Right kidney (tissue), 1 donor: ENCODE results near the gene PPTC7.
"Not testable (repeated sequence)": the region's sequence is repeated elsewhere in the genome, so short reads cannot be mapped to it uniquely, and the experiment has no call there.

Experiments
- DNase-seq: peaks from one replicate; pipeline ENCODE4 v3.0.0-alpha.2; 2016

PPTC7 gene

DNA sequence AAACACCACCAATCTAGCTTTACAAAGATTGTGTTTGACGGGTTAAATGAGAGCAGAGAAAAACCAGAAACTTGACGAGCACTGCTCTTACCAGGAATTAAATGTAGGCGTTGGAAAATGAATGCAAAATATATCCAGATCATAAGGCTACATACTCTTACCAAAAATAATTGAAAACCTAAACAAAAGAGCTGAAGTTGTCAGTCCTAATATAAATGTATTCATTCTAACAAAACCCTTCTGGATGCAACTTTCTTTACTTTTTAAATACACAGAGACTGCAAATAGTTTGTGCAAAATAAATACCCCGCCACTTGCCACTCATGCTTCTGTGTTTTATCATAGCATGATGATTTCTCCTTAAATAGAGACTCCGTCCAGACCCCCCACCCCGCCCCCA lies 48.3 kb downstream of the PPTC7 start:
- DNase-seq: no peak

DNA sequence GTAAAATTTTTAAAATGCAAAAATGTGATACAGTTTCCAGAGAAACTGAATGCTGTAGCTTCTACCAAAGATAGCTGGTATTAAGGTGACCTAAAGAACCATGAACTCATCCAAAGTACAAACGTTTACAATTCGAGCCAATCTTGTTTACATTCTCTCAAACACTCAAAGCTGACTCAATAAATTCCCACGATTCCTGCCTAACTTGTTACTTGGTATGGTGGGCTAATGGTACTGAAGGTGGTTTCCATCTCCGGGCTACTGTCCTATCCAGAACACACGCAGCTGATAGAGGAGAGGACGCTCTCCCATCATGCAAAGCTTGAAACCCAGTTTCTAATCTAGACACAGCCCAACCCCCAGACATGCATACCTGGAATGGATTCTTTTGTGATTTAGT lies 49.5 kb downstream of the PPTC7 start:
- no peak for DNase-seq

DNA sequence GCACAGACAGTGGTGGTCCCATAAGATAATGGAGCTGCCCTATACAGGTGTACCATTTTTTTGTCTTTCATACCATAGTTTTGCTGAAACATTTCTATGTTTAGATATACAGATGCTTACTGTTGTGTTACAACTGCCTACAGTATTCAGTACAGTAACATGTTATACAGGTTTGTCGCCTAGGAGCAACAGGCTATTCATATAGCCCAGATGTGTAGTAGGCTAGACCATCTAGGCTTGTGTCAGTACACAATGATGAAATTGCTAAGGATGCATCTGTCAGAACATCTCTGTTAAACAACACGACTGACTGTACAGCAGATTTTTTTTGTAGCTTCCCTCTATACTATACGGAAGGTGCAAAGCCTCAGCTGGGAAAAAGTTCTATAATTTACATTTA lies 50.5 kb downstream of the PPTC7 start:
- no peak for DNase-seq

GRCh38 chr12:110531741-110532333 lies 51.3 kb downstream of the PPTC7 start:
- DNase-seq: no peak

- no peak for DNase-seq
Observed at GRCh38 chr12:110530511-110530910, 52.6 kb downstream of the PPTC7 start.

DNA sequence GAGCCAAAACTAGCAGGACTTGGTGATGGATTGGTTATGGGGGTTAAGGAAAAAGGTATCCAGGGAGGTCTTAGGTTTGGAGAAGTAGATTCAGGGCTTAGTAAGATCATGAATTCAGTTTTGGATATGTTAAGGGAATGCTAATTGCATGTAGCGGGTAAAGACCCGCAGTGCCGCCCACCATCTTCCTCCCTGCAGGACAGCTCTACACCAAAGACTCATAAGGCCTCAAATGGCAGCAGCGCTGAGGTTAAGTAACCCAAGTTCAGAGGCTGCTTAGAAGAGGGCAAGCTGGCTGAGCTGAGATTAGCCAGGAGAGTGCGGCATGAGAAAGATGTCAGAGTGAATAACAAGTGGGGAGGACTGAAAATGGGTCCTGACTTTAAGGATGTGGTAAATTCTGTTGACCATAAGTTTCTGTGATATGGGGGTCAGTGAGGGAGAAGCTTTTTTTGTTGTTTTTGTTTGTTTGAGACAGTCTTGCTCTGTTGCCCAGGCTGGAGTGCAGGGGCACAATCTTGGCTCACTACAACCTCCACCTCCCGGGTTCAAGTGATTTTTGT lies 54.8 kb downstream of the PPTC7 start:
- no peak for DNase-seq

GRCh38 chr12:110520876-110521712 lies 62.0 kb downstream of the PPTC7 start:
- DNase-seq: not testable (repeated sequence)

- DNase-seq: not testable (repeated sequence)
Observed at GRCh38 chr12:110518014-110518413, 65.1 kb downstream of the PPTC7 start.

DNA sequence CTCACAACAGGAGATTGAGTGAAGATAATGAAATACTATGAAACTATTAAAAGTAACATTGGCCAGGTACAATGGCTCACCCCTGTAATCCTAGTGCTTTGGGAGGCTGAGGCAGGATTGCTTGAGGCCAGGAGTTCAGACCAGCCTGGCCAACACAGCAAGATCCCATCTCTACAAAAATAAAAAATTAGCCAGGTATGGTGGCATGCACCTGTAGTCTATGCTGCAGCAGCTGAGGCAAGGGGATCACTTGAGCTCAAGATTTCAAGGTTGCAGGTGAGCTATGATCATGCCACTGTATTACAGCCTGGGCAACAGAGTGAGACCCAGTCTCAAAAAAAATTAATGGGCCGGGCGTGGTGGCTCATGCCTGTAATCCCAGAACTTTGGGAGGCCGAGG lies 66.1 kb downstream of the PPTC7 start:
- DNase-seq: no peak

- no peak for DNase-seq
Observed at GRCh38 chr12:110514363-110514762, 68.8 kb downstream of the PPTC7 start.

GRCh38 chr12:110513842-110514241 lies 69.3 kb downstream of the PPTC7 start:
- no peak for DNase-seq

GRCh38 chr12:110508071-110508586 lies 75.0 kb downstream of the PPTC7 start:
- DNase-seq: no peak

DNA sequence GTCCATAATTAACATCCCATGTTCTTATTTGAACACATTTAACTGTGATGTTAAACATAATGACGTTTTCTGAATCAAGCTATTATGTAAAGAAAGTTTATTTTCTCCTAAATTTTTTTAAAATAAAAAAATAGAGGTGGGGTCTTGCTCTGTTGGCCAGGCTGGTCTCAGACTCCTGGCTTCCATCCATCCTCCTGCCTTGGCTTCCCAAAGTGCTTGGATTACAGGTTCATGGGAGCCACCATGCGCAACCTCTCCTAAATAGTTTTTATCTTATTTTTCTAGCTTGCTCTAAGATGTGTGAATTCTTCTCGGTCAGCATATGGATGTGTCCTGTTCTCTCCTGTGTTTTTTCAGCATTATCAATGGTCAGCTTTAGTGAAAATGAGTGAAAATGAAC lies 77.8 kb downstream of the PPTC7 start:
- DNase-seq: no peak

DNA sequence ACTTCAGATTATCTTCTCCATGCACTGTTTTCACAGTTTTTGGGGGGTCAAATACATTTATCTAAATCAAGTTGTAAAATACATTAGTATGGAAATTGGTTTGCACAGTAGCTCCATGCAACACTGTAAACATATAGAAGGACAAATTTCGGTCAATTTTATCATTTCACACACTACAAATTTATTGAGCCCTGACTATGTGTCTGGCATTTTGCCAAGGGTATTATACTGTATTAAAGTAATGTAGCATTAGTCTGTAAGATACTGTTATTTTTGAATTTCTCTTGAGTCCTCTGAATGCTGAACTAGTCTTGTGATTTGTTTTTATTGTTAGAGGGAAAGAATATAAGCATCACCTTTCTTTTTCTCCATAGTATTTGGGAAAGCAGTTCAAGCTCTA lies 79.7 kb downstream of the PPTC7 start:
- DNase-seq: no peak

DNA sequence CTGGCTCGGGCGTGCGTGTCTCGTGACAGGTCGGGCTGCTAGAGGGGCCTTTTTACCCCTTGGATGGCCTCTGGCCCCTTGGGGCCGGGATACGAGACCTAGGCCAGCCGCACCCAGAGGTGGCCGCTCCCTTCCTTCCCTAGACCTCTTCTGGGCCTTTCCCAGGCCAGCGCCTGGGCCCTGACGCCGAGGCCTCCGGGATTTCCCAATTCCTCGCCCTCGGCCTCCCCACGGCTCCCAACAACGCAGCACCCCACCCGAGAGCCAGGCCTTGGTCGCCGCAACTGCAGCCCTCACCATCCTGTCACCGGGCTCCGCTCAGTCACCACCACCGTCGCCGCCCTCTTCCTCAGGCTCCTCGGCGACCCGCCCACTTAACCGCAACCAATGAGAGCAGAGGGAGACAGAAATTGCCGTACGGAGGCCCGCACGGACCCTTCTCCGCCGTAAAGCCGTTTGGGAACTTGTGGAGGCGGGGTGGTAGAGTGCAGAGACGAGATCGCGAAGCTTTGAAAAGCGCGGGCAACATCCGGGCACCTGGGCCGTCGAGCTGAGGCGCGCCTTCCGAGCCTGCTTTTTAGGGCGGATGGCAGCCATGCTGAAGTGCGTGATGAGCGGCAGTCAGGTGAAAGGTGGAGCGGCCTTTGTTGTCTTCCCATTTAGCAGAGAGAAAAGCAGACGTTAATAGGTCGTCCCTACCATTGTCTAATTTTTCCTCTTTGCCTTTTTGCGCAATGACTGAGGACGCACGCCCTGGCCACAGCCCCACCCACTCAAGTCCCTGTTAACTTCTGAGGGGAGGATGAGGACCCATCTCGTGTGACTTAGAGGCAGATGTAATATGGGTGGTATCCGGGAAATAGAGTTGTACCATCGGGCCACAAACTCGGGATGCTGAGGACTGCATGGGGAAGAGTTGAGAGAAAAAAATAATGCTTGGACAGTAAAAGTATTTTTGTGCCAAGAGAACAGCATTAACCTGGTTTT lies 81.1 kb downstream of the PPTC7 start, which contains the start of the genes RAD9B and VPS29:
Gene RAD9B, plus strand, starts transcription at position 580 of the 987 bp plus-strand sequence. Its CDS starts 7 bp downstream, at position 587.
Gene VPS29, minus strand, starts transcription at position 360 of the 987 bp plus-strand sequence. Its CDS starts 60 bp downstream, at position 300.
- DNase-seq: peak; percentile 91

- DNase-seq: no peak
Observed at GRCh38 chr12:110501399-110501751, 81.7 kb downstream of the PPTC7 start.

DNA sequence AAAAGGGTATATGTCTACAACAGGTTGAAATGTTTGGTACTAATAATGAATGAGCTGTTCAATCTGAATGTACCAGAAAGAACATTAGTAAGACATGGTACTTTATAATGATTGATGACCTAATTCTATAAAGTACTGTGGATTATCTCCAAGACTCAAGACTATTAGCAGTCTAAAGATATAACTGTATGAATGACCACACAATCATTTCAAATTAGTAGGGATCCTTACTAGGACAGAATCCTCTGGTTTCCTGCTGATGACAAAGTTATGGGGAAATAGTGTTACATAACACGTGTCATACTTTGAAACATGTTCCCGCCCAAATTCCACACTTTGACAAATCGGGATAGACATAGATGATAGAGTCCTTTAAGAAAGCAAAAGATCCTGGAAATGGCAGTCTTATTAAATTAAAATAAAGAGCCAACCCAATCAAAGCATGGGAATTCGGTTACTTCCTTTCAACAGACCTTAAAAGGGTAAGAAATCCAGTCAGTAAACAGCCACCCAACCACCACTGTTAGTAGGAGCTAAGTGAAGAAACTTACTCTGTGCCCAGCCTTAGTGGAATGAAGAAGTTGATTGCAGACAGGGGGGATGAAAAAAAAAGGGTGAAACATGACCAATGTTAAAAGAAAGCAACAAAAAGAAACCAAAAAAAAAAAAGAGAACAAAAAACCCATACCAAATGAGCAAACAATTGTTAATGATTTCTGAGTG lies 84.0 kb downstream of the PPTC7 start:
- no peak for DNase-seq
